ENCODE data around the gene ELF2. TPM values are rescaled to one million over a fixed set of nuclear protein-coding genes. Genes with fewer than 3 reads are reported as not detected.

Gene ELF2
- total and polyA plus RNA-seq, 2 of the 8 experiments (the other 6 are each of a cell fraction or from before 2014, with no cell fraction given) = 21.1 to 44.3 TPM

DNA sequence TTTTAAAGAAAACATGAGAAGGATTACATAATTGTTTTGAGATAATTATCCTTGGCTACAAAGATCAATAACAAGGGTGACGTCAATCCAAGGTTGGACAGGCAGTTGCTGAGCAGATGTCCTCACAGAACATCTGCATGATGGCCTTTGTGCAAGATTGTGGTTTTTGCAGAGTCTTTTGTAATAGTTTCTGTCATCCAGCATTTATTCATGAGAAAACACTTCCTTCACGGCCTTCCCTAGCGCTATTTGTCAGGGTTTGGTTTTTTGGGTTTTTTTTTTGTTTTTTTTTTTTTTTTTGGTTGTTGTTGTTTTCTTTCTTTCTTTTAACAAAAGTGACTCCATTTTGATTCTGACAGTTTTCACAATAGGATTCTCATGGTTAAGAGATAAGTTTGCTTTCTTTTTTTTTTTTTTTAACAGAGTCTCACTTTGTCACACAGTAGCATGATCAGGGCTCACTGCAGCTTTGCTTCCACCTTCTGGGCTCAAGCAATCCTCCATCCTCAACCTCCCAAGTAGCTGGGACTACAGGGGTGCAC lies 31.5 kb upstream of the ELF2 start:
- Histone ChIP-seq H2AFZ (ENCODE audit: low read length) (no peak overlapping the region), H3K27ac (ENCODE audit: low read depth, low read length) (no peak overlapping the region), H4K8ac (ENCODE audit: extremely low read depth, insufficient read depth, low read length) (no peak overlapping the region), H3K79me2 (ENCODE audit: control insufficient read depth in 1 of 2, insufficient read depth in 2 of 2, low read length in 2 of 2) (no peaks in the 10 kb centered on the region), H3K4me1 (replicated peaks in 1 of 4; ENCODE audit: control insufficient read depth in 3 of 4, insufficient read depth in 4 of 4, low read length in 3 of 4) (no peaks in the 10 kb centered on the region; a peak in 1 of 7 replicates), H3K4ac (replicated peaks; ENCODE audit: insufficient read length, low read depth, low read length) (no peak overlapping the region), H2BK20ac (ENCODE audit: low read length) (no peak overlapping the region), H3K79me1 (ENCODE audit: low read depth, low read length) (no peaks in the 10 kb centered on the region), H2AK5ac (ENCODE audit: low read depth, low read length) (no peak overlapping the region), H4K91ac (replicated peaks; ENCODE audit: insufficient read length, low read length) (no peak overlapping the region), H3K4me3 (ENCODE audit: extremely low read depth in 1 of 4, insufficient read depth in 2 of 4, low read depth in 3 of 4, low read length in 4 of 4) (no peak overlapping the region), H2BK120ac (replicated peaks; ENCODE audit: low read depth, low read length) (no peak overlapping the region), H4K20me1 (replicated peaks in 1 of 2; ENCODE audit: control insufficient read depth in 1 of 2, insufficient read depth in 2 of 2, low read length in 2 of 2) (no peaks in the 10 kb centered on the region), H3K56ac (replicated peaks; ENCODE audit: insufficient read length, low read depth, low read length) (no peak overlapping the region), H3K23me2 (ENCODE audit: low read depth, low read length) (no peaks in the 10 kb centered on the region), H3K4me2 (ENCODE audit: insufficient read depth in 1 of 2, low read depth in 2 of 2, low read length in 2 of 2) (no peak overlapping the region), H3K23ac (ENCODE audit: insufficient read length) (no peak overlapping the region), H4K5ac (ENCODE audit: insufficient read length, low read depth, low read length) (no peak overlapping the region), H2BK15ac (ENCODE audit: low read length) (no peak overlapping the region), H2BK5ac (ENCODE audit: low read depth, low read length) (no peak overlapping the region), H3K14ac (ENCODE audit: insufficient read length) (no peak overlapping the region), H3K27me3 (replicated peaks in 1 of 4; ENCODE audit: control insufficient read depth in 3 of 4, extremely low read depth in 1 of 4, insufficient read depth in 3 of 4, low read length in 3 of 4) (no peaks in the 10 kb centered on the region), H3K9ac (replicated peaks in 1 of 4; ENCODE audit: extremely low read depth in 1 of 4, low read depth in 3 of 4, low read length in 3 of 4) (no peak overlapping the region), H3K18ac (ENCODE audit: extremely low read depth, low read length) (no peak overlapping the region), H2BK12ac (ENCODE audit: low read depth, low read length) (no peak overlapping the region), H3K9me3 (ENCODE audit: insufficient read depth in 2 of 2, low read depth in 1 of 2, low read length in 1 of 2) (no peaks in the 10 kb centered on the region), H3K36me3 (ENCODE audit: control insufficient read depth in 2 of 4, insufficient read depth in 4 of 4, low read length in 3 of 4) (no peaks in the 10 kb centered on the region)
- FAIRE-seq (no peak), DNase-seq (ENCODE audit: low read depth in 1 of 2, low spot score in 2 of 2) (no peak)
- peak; percentile 5; a peak in 1 of 4 replicates for TF ChIP-seq RAD21 (IDR thresholded peaks at IDR 0.05 in 1 of 2, conservative IDR thresholded peaks at IDR 0.05 in 1 of 2; ENCODE audit: low read depth in 2 of 2, low read length in 2 of 2)
- TF ChIP-seq SRF (IDR thresholded peaks at IDR 0.05; ENCODE audit: low read depth, low read length) = no peak
- no peak for TF ChIP-seq TBP (IDR thresholded peaks at IDR 0.05; ENCODE audit: low read depth, low read length)
- TF ChIP-seq SIX5 (IDR thresholded peaks at IDR 0.05; ENCODE audit: low read depth, low read length) = no peak
- TF ChIP-seq SP1 (IDR thresholded peaks at IDR 0.05; ENCODE audit: low read depth, low read length) = no peak
- TF ChIP-seq CEBPB (IDR thresholded peaks at IDR 0.05; ENCODE audit: low read depth, low read length) = no peak
- TF ChIP-seq GABPA (IDR thresholded peaks at IDR 0.05; ENCODE audit: borderline replicate concordance, insufficient read depth, low read length) = no peak
- no peak for TF ChIP-seq RBBP5 (IDR thresholded peaks at IDR 0.05; ENCODE audit: borderline replicate concordance, low read depth, low read length)
- 92% methylated on average over 3 of the region's 3 CpGs; no CpG with 5 or more reads in 1 of the 2 experiments for WGBS, 2 experiments (ENCODE audit: extremely low coverage in 1 of 2, insufficient coverage in 1 of 2, insufficient read length in 1 of 2, insufficient replicate concordance in 2 of 2, low coverage in 1 of 2, low lambda C conversion rate in 2 of 2, missing lambda C conversion rate in 1 of 2)
- POLR2A ChIA-PET (ENCODE audit: partially characterized antibody) = no interaction called here
- CTCF ChIA-PET (ENCODE audit: partially characterized antibody) = interaction anchor here (0.5 to 1.5 kb wide), 4 partner anchors 12 to 285 kb away, joined by 3 to 5 read pairs (median 4); no protein-coding TSS in a partner anchor
